SH-SY5Y (cell line): Measurements from ENCODE around the gene ARHGEF4.

ENCODE experiments used
- GATA2 ChIP-seq: IDR thresholded peaks from 2 replicates; pipeline ENCODE4 v1.6.1; 2011; ENCODE audit warnings: mild to moderate bottlenecking, low read depth, low read length
- GATA3 ChIP-seq: IDR thresholded peaks from 2 replicates; pipeline ENCODE4 v1.6.1; 2011; ENCODE audit warnings: low read depth, mild to moderate bottlenecking, low read length, moderate library complexity

DNA sequence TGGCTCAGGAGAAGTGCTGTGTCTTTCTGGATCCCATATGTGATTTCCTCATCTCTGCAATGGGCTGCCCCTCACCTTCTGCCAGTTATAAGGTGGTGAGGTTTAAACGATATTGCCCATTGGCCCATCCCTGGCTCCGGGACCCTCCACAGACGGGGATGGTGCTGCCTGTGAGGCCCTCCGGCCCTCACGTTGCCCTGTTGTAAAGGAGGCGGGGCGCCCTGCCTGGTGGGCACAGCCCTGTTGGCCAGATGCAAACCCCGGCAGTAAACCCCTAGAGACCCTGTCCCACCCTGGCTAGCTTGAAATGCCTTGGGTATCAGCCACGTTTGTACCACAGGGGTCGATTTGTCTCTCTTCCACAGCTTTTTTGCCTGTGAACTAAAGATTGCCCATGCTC is 7.4 kb downstream of the ARHGEF4 start:
- TF ChIP-seq GATA3 (no peak), GATA2 (no peak)
